K562 (cell line): Measurements from ENCODE around the gene CACNG7. TPM values are rescaled to one million over a fixed set of nuclear protein-coding genes. Genes with fewer than 3 reads are reported as not detected.

Source experiments
- ATAC-seq: fragments of 200-7000 bp; cut with Tn5 transposase; 3 replicates; pipeline ENCODE4 v1.9.1; 2020; ENCODE audit warnings: moderate library complexity
- BruUV-seq: library from RNA; stranded (reverse); fragments of 400-500 nt; replicated peaks from 2 replicates; lab custom pipeline; 2021; lab: Mats Ljungman, UMichigan
- CTCF ChIA-PET: fragments of 300-600 bp; formaldehyde crosslinking; extraction: SDS; loops from one replicate; lab custom pipeline; 2021; ENCODE audit warnings: low intra/inter-chr PET ratio; lab: Yijun Ruan, JAX
- POLR2A ChIA-PET: fragments of 300-600, 350-650 bp; sonication (Branson Sonifier 250); formaldehyde crosslinking; extraction: SDS; loops from one replicate; lab custom pipeline; 2021; ENCODE audit warnings: antibody characterized with exemption, inconsistent platforms; lab: Yijun Ruan, JAX
- DNase-seq, 4 experiments: peaks; one replicate each; pipeline versions ENCODE4 v3.0.0 to v3.0.0-alpha.2; 2011 to 2018; ENCODE audit warnings: low spot score in 3 of 4, mixed read lengths in 3 of 4; ENCODE audit errors: extremely low read depth in 1 of 4
- FAIRE-seq: peaks from 2 replicates; lab custom pipeline; 2011; peaks lifted over from hg19 to GRCh38; lab: Jason Lieb, UNC
- H2AFZ ChIP-seq: 2 replicates; pipeline ENCODE4 v1.6.0; 2011; ENCODE audit warnings: low read depth, low read length, control low read depth, inconsistent platforms
- H3K27ac ChIP-seq: fragments of 200-600 bp; 3 replicates; pipeline ENCODE4 v1.8.0; 2011; ENCODE audit warnings: low read depth, mild to moderate bottlenecking, control low read depth, inconsistent platforms, low read length, moderate library complexity, mixed read lengths; ENCODE audit errors: extremely low read depth
- H3K27me3 ChIP-seq, 2 experiments: fragments of 300-600 bp in 1 of 2; 2 replicates in 1 of 2; 3 replicates in 1 of 2; pipeline versions ENCODE4 v1.6.0 to v1.8.0; 2011; ENCODE audit warnings: inconsistent platforms in 2 of 2, low read length in 2 of 2, mild to moderate bottlenecking in 1 of 2, mixed read lengths in 1 of 2, moderate library complexity in 1 of 2; ENCODE audit not compliant: control insufficient read depth in 2 of 2, insufficient read depth in 2 of 2
- H3K36me3 ChIP-seq: fragments of 300-600 bp; 3 replicates; pipeline ENCODE4 v1.8.0; 2011; ENCODE audit warnings: mild to moderate bottlenecking, low read length, inconsistent platforms; ENCODE audit not compliant: control insufficient read depth, insufficient read depth
- H3K4me1 ChIP-seq, 2 experiments: fragments of 200-600 bp in 1 of 2; replicated peaks in 1 of 2; 2 replicates in 1 of 2; 3 replicates in 1 of 2; pipeline versions ENCODE4 v1.5.1 to v1.8.0; 2011; ENCODE audit warnings: inconsistent platforms in 2 of 2, low read length in 2 of 2, mild to moderate bottlenecking in 1 of 2, mixed read lengths in 1 of 2, moderate library complexity in 1 of 2; ENCODE audit not compliant: control insufficient read depth in 2 of 2, insufficient read depth in 2 of 2
- H3K4me2 ChIP-seq: 2 replicates; pipeline ENCODE4 v1.6.1; 2011; ENCODE audit warnings: low read length, control low read depth, inconsistent platforms, mixed read lengths; ENCODE audit not compliant: insufficient read depth
- H3K4me3 ChIP-seq: fragments of 200-600 bp; sonication (generic), shearing (Covaris generic); 2 replicates; pipeline ENCODE4 v1.5.1; 2016; ENCODE audit warnings: control low read depth, inconsistent platforms
- H3K79me2 ChIP-seq: fragments of 200-600 bp; 3 replicates; pipeline ENCODE4 v1.8.0; 2011; ENCODE audit warnings: low read length, inconsistent platforms; ENCODE audit not compliant: control insufficient read depth, insufficient read depth
- H3K9ac ChIP-seq, 2 experiments: 2 replicates each; pipeline versions ENCODE4 v1.6.0 to v1.6.1; 2011; ENCODE audit warnings: low read depth in 2 of 2, low read length in 2 of 2, control low read depth in 1 of 2, inconsistent platforms in 1 of 2, mild to moderate bottlenecking in 1 of 2, mixed read lengths in 1 of 2; ENCODE audit not compliant: insufficient read depth in 1 of 2
- H3K9me1 ChIP-seq: one replicate; pipeline ENCODE4 v1.6.0; 2011; ENCODE audit warnings: inconsistent platforms, mild to moderate bottlenecking, low read length, moderate library complexity; ENCODE audit not compliant: control insufficient read depth, insufficient read depth
- H3K9me3 ChIP-seq: replicated peaks from 2 replicates; pipeline ENCODE4 v1.5.1; 2011; ENCODE audit warnings: low read depth, low read length, inconsistent platforms; ENCODE audit not compliant: control insufficient read depth, insufficient read depth
- H4K20me1 ChIP-seq: replicated peaks from 2 replicates; pipeline ENCODE4 v1.6.1; 2011; ENCODE audit warnings: low read length, inconsistent platforms, mixed read lengths; ENCODE audit not compliant: control insufficient read depth, insufficient read depth
- ETS1 ChIP-seq: conservative IDR thresholded peaks from 2 replicates; pipeline ENCODE4 v1.6.1; 2011; ENCODE audit warnings: low read depth, mild to moderate bottlenecking, low read length; ENCODE audit not compliant: control insufficient read depth
- ID3 ChIP-seq, 2 experiments: fragments of 250-450 bp in 1 of 2; fragments of 450-650 bp in 1 of 2; sonication (Bioruptor Pico) in 1 of 2; IDR thresholded peaks; 2 replicates each; pipeline versions ENCODE4 v1.6.1 to v1.8.0; 2016 to 2021; ENCODE audit warnings: mild to moderate bottlenecking in 2 of 2, moderate library complexity in 2 of 2, missing compliant biosample characterization in 1 of 2, missing genetic modification characterization in 1 of 2
- MBD1 ChIP-seq: fragments of 250-450 bp; sonication (Bioruptor Pico); IDR thresholded peaks from 2 replicates; pipeline ENCODE4 v1.8.0; 2022; ENCODE audit warnings: inconsistent platforms
- MCM3 ChIP-seq: fragments of 450-650 bp; IDR thresholded peaks from 2 replicates; pipeline ENCODE4 v1.6.1; 2016
- OTX1 ChIP-seq: fragments of 450-650 bp; formaldehyde crosslinking; IDR thresholded peaks from 2 replicates; pipeline ENCODE4 v1.4.0; 2022; ENCODE audit warnings: mild to moderate bottlenecking
- SRSF3 ChIP-seq: fragments of 200-400 bp; formaldehyde crosslinking; IDR thresholded peaks from 2 replicates; pipeline ENCODE4 v1.6.1; 2016; ENCODE audit warnings: mild to moderate bottlenecking, low read length, moderate library complexity; ENCODE audit not compliant: insufficient read depth
- ZBTB26 ChIP-seq: fragments of 450-650 bp; formaldehyde crosslinking; IDR thresholded peaks from 2 replicates; pipeline ENCODE4 v1.4.0; 2022; ENCODE audit warnings: missing genetic modification characterization
- ZNF197 ChIP-seq: fragments of 200-800 bp; sonication (Bioruptor generic); IDR thresholded peaks from 2 replicates; pipeline ENCODE4 v1.6.1; 2016; ENCODE audit warnings: low read depth, missing genetic modification characterization, missing compliant biosample characterization
- ZNF24 ChIP-seq: fragments of 450-650 bp; IDR thresholded peaks from 2 replicates; pipeline ENCODE4 v1.6.1; 2016
- ZNF311 ChIP-seq: fragments of 250-450 bp; sonication (Bioruptor Pico); IDR thresholded peaks from 2 replicates; pipeline ENCODE4 v1.4.0; 2020; ENCODE audit warnings: mild to moderate bottlenecking, moderate library complexity
- WGBS: fragments of 100-300 bp; shearing (Covaris generic); methylation state at CpG from one replicate; pipeline ENCODE4 v1.1.6; 2016; ENCODE audit warnings: low coverage, mixed read lengths; ENCODE audit not compliant: insufficient coverage; ENCODE audit errors: missing lambda C conversion rate; 5-methylcytosine and 5-hydroxymethylcytosine counted together
- in situ Hi-C: fragments of 300-500 bp; cut with MboI; formaldehyde crosslinking; loops from 4 replicates; pipeline ENCODE4 v1.15.0; 2018; ENCODE audit warnings: inconsistent platforms, mixed read lengths
- intact Hi-C: fragments of 100-400 bp; cut with micrococcal nuclease; formaldehyde crosslinking; loops from 2 replicates; pipeline ENCODE4 v1.14.2; 2022
- polyA plus RNA-seq, 8 experiments: library from polyadenylated mRNA; depleted of rRNA in 4 of 8; stranded (reverse) in 5 of 8; unstranded in 3 of 8; fragments of >200 nt; fragmentation: Nextera tagmentation in 2 of 8; fragmentation: Illumina TruSeq in 1 of 8; extraction: Ambion mirVana in 2 of 8; extraction: Trizol in 1 of 8; gene quantifications; 2 replicates each; pipeline versions ENCODE4 v1.2.1 to v1.2.3, GENCODE V29; 2011 to 2014; ENCODE audit warnings: inconsistent platforms in 1 of 8, missing spikeins in 1 of 8
- total RNA-seq, 7 experiments: library from RNA; depleted of rRNA in 6 of 7; stranded (reverse); fragments of >200 nt in 6 of 7; fragmentation: Illumina TruSeq in 2 of 7; extraction: Trizol in 2 of 7; gene quantifications; 2 replicates each; pipeline versions ENCODE4 v1.2.1 to v1.2.3, GENCODE V29; 2011 to 2021; ENCODE audit warnings: low replicate concordance in 1 of 7

The CACNG7 gene
- total and polyA plus RNA-seq, 9 of the 15 experiments (the other 6 are each of a cell fraction or from before 2014, with no cell fraction given), result not detected

GRCh38 chr19:53892301-53892980 is 16.6 kb upstream of the CACNG7 start:
- 8% methylated on average over 14 of the region's 23 CpGs for WGBS
- peaks cover 0 to 15% of the 10 kb centered on the region in 2 experiments; a peak in 2 of 5 replicates for H3K4me1 ChIP-seq
- no peak overlapping the region for H3K4me2 ChIP-seq
- in situ Hi-C loops (no loop called here), intact Hi-C loops (no loop called here)
- TF ChIP-seq ZBTB26 (CRISPR knock-in tag) (0 out of 2 replicates have a peak, but pooled peaks have one; percentile 65), ID3 (CRISPR knock-in tag; IDR thresholded peaks at IDR 0.05) (no peak), ID3 (tag; IDR thresholded peaks at IDR 0.05) (no peak), ZNF197 (0 out of 2 replicates have a peak, but pooled peaks have one; percentile 17), ZNF24 (no peak), MBD1 (CRISPR knock-in tag) (no peak), MCM3 (peak; percentile 76; the same call in 1 of the 2 replicates), SRSF3 (0 out of 2 replicates have a peak, but pooled peaks have one; percentile 17), OTX1 (CRISPR knock-in tag) (0 out of 2 replicates have a peak, but pooled peaks have one; percentile 29), ZNF311 (CRISPR knock-in tag) (no peak), ETS1 (no peak)
- FAIRE-seq (no peak), ATAC-seq (no peak), DNase-seq (no peak)
- no peaks in the 10 kb centered on the region for H3K9me3 ChIP-seq
- POLR2A ChIA-PET, result no interaction called here
- peaks cover 8 to 52% of the 10 kb centered on the region in 2 experiments; a peak in 3 of 5 replicates for H3K27me3 ChIP-seq
- no peak overlapping the region for H2AFZ ChIP-seq
- no peak overlapping the region for H3K4me3 ChIP-seq
- no peak overlapping the region for H3K27ac ChIP-seq
- H4K20me1 ChIP-seq, result no peaks in the 10 kb centered on the region
- H3K79me2 ChIP-seq, result no peaks in the 10 kb centered on the region
- CTCF ChIA-PET, result no interaction called here
- H3K9me1 ChIP-seq, result no peaks in the 10 kb centered on the region
- peak overlapping the region in 1 of 2 experiments; percentile 20; a peak in 1 of 4 replicates for H3K9ac ChIP-seq
- H3K36me3 ChIP-seq, result no peaks in the 10 kb centered on the region
- no TSS peak for BruUV-seq
